Measurements from ENCODE around the gene GPR141.

DNA sequence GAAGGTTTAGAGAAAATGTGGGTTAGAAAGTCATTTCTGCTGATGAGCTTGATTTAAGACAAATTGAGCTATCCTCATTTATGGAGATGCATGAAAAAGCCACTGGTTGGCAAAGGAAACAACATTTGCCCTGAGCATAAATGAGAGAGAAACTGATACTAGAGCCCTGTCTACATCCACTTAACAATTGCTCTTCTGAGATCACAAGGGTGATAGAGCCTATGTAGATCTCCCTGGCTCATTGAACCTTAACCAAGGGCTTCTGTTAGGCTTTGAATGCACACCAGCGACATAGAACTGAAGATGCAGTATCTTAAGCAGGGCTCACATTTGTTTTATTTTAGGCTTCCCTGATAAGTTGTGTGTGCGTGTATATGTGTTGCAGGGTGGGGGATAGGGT, 35.0 kb downstream of the GPR141 start:
- no peak for TF ChIP-seq CEBPG (CRISPR knock-in tag; IDR thresholded peaks at IDR 0.05)
- TF ChIP-seq, protein P1, sequence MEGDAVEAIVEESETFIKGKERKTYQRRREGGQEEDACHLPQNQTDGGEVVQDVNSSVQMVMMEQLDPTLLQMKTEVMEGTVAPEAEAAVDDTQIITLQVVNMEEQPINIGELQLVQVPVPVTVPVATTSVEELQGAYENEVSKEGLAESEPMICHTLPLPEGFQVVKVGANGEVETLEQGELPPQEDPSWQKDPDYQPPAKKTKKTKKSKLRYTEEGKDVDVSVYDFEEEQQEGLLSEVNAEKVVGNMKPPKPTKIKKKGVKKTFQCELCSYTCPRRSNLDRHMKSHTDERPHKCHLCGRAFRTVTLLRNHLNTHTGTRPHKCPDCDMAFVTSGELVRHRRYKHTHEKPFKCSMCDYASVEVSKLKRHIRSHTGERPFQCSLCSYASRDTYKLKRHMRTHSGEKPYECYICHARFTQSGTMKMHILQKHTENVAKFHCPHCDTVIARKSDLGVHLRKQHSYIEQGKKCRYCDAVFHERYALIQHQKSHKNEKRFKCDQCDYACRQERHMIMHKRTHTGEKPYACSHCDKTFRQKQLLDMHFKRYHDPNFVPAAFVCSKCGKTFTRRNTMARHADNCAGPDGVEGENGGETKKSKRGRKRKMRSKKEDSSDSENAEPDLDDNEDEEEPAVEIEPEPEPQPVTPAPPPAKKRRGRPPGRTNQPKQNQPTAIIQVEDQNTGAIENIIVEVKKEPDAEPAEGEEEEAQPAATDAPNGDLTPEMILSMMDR (CRISPR knock-in tag; IDR thresholded peaks at IDR 0.05): no peak
